ENCODE results near the gene TRPV3.

The TRPV3 gene

DNA sequence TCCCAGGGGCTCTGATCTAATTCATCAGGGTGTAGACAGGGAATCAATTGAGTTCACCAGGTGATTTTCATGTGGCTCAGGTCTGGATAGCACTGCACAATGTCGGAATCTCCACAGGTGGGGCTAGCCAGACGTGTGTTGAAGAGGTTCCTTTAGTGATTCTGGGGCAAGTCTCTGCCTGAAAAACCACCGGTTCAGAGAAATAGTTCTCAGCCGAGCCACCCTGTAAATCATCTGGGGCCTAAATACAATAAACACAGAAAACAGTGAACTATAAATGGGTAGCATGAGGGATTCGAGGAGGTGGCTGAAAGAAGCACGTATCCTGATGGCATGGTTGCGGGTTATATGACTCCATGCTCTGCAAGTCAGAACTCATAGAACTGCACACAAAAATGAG, 60.5 kb downstream of the TRPV3 start:
- no peaks in the 10 kb centered on the region for H3K36me3 ChIP-seq (ENCODE audit: insufficient read depth, low read length)
- ATAC-seq (ENCODE audit: insufficient read depth, low read depth), result no peak
- H3K9ac ChIP-seq (ENCODE audit: low read depth, low read length), result no peak overlapping the region
- no peak overlapping the region for H2AFZ ChIP-seq (ENCODE audit: low read depth, low read length)
- H4K20me1 ChIP-seq (ENCODE audit: insufficient read depth, low read length), result no peaks in the 10 kb centered on the region
- H3K9me3 ChIP-seq (ENCODE audit: insufficient read depth, low read length, severe bottlenecking), result no peaks in the 10 kb centered on the region
- H3K79me2 ChIP-seq (ENCODE audit: insufficient read depth, low read length), result no peaks in the 10 kb centered on the region
- H3K4me1 ChIP-seq (ENCODE audit: insufficient read depth, low read length), result no peaks in the 10 kb centered on the region
- peaks cover 14% of the 10 kb centered on the region for H3K27me3 ChIP-seq (ENCODE audit: insufficient read depth, low read length, poor library complexity)
- H3K4me3 ChIP-seq (ENCODE audit: low read depth in 1 of 2, low read length in 2 of 2), result no peak overlapping the region
- no peak for DNase-seq
- H3K27ac ChIP-seq (ENCODE audit: low read length), result no peak overlapping the region
- no peak overlapping the region for H3K4me2 ChIP-seq (ENCODE audit: insufficient read depth, low read length)
- TF ChIP-seq, protein P1, sequence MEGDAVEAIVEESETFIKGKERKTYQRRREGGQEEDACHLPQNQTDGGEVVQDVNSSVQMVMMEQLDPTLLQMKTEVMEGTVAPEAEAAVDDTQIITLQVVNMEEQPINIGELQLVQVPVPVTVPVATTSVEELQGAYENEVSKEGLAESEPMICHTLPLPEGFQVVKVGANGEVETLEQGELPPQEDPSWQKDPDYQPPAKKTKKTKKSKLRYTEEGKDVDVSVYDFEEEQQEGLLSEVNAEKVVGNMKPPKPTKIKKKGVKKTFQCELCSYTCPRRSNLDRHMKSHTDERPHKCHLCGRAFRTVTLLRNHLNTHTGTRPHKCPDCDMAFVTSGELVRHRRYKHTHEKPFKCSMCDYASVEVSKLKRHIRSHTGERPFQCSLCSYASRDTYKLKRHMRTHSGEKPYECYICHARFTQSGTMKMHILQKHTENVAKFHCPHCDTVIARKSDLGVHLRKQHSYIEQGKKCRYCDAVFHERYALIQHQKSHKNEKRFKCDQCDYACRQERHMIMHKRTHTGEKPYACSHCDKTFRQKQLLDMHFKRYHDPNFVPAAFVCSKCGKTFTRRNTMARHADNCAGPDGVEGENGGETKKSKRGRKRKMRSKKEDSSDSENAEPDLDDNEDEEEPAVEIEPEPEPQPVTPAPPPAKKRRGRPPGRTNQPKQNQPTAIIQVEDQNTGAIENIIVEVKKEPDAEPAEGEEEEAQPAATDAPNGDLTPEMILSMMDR (IDR thresholded peaks at IDR 0.05; ENCODE audit: borderline replicate concordance, extremely low read depth, low read length, poor library complexity, severe bottlenecking), result no peak
- no peak for TF ChIP-seq EZH2 (IDR thresholded peaks at IDR 0.05; ENCODE audit: borderline replicate concordance, low read depth, low read length, severe bottlenecking)

DNA sequence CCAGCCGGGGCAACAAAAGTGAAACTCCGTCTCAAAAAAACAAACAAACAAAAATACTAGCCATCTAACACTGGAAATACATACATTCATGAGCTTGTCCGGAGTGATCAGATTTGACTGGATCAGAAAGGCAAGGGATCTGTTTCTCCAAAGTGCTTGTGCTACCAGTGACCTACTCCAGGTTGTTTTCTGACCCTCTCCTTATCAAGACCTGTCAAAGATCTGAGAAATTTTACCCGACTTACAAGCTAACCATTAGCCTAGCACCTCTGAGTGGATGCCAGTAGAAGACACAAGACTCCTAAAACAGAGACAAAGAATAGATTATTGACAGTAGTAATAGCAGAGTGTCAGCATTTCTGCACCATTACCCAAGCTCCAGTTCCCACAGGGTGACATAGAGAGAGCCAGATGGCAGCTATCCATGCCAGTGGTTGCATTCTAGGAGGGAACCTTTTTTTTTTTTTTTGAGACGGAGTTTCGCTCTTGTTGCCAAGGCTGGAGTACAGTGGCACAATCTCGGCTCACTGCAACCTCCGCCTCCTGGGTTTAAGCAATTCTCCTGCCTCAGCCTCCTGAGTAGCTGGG, 72.0 kb downstream of the TRPV3 start:
- Histone ChIP-seq H3K4me3 (ENCODE audit: low read depth in 1 of 2, low read length in 2 of 2) (no peak overlapping the region), H3K79me2 (ENCODE audit: insufficient read depth, low read length) (no peaks in the 10 kb centered on the region), H3K9ac (ENCODE audit: low read depth, low read length) (no peak overlapping the region), H3K9me3 (ENCODE audit: insufficient read depth, low read length, severe bottlenecking) (no peaks in the 10 kb centered on the region), H3K36me3 (ENCODE audit: insufficient read depth, low read length) (no peaks in the 10 kb centered on the region), H3K4me1 (ENCODE audit: insufficient read depth, low read length) (no peaks in the 10 kb centered on the region), H3K27me3 (ENCODE audit: insufficient read depth, low read length, poor library complexity) (peaks cover 25% of the 10 kb centered on the region), H3K4me2 (ENCODE audit: insufficient read depth, low read length) (no peak overlapping the region), H3K27ac (ENCODE audit: low read length) (no peak overlapping the region), H4K20me1 (ENCODE audit: insufficient read depth, low read length) (no peaks in the 10 kb centered on the region), H2AFZ (ENCODE audit: low read depth, low read length) (no peak overlapping the region)
- DNase-seq (no peak), ATAC-seq (ENCODE audit: insufficient read depth, low read depth) (no peak)
- no peak for TF ChIP-seq EZH2 (IDR thresholded peaks at IDR 0.05; ENCODE audit: borderline replicate concordance, low read depth, low read length, severe bottlenecking)
- TF ChIP-seq, protein P1 (IDR thresholded peaks at IDR 0.05; ENCODE audit: borderline replicate concordance, extremely low read depth, low read length, poor library complexity, severe bottlenecking), result no peak

DNA sequence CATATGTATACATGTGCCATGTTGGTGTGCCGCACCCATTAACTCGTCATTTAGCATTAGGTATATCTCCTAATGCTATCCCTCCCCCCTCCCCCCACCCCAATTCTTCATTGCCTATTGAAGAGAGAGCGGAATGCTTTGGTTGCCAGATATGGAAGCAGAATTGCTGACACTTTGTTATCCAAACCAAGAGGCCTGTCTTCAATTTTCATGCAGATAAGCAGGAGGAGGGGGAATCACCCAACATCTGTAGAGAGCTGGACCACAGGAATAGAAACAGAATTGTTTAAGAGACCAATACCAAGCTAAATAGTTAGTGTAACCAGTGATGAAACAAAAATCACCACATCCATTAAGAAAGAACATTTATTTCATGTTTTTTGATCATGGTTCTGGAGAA, 74.8 kb downstream of the TRPV3 start:
- TF ChIP-seq, protein P1 (IDR thresholded peaks at IDR 0.05; ENCODE audit: borderline replicate concordance, extremely low read depth, low read length, poor library complexity, severe bottlenecking), result no peak
- no peak for TF ChIP-seq EZH2 (IDR thresholded peaks at IDR 0.05; ENCODE audit: borderline replicate concordance, low read depth, low read length, severe bottlenecking)
- H3K36me3 ChIP-seq (ENCODE audit: insufficient read depth, low read length), result no peaks in the 10 kb centered on the region
- H3K4me2 ChIP-seq (ENCODE audit: insufficient read depth, low read length), result no peak overlapping the region
- H3K79me2 ChIP-seq (ENCODE audit: insufficient read depth, low read length), result no peaks in the 10 kb centered on the region
- no peaks in the 10 kb centered on the region for H4K20me1 ChIP-seq (ENCODE audit: insufficient read depth, low read length)
- ATAC-seq (ENCODE audit: insufficient read depth, low read depth) (no peak), DNase-seq (no peak)
- no peak overlapping the region for H2AFZ ChIP-seq (ENCODE audit: low read depth, low read length)
- no peak overlapping the region for H3K9ac ChIP-seq (ENCODE audit: low read depth, low read length)
- no peak overlapping the region for H3K27ac ChIP-seq (ENCODE audit: low read length)
- peaks cover 15% of the 10 kb centered on the region for H3K27me3 ChIP-seq (ENCODE audit: insufficient read depth, low read length, poor library complexity)
- no peak overlapping the region for H3K4me3 ChIP-seq (ENCODE audit: low read depth in 1 of 2, low read length in 2 of 2)
- no peaks in the 10 kb centered on the region for H3K9me3 ChIP-seq (ENCODE audit: insufficient read depth, low read length, severe bottlenecking)
- no peaks in the 10 kb centered on the region for H3K4me1 ChIP-seq (ENCODE audit: insufficient read depth, low read length)

Data from DND-41 (cell line).